ENCODE measurements around the gene PLA2G12B.

The PLA2G12B gene

DNA sequence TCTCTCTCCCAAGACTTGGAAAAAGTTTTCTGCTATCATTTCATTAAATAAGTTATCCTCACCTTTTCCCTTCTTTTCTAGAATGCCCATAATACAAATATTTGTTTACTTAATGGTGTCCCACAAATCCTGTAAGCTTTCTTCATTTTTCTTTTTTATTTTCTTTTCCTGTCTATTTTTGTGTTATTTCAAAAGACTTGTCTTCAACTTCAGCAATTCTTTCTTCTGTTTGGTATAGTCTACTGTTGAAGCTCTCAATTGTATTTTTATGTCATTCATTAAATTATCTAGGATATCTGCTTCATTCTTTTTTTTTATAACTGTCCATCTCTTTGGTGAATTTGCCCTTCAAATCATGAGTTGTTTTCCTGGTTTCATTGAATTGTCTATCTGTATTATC lies 25.1 kb upstream of the PLA2G12B start:
- Histone ChIP-seq H3K27ac (ENCODE audit: low read length) (no peak overlapping the region), H3K4me3 (ENCODE audit: low read length) (no peak overlapping the region), H3K27me3 (ENCODE audit: control insufficient read depth, insufficient read depth, low read length) (no peaks in the 10 kb centered on the region), H3K9me3 (ENCODE audit: control insufficient read depth, insufficient read depth, low read length) (no peaks in the 10 kb centered on the region), H3K36me3 (ENCODE audit: control insufficient read depth, insufficient read depth, low read length) (no peaks in the 10 kb centered on the region), H3K4me1 (ENCODE audit: control insufficient read depth, insufficient read depth, low read length) (no peaks in the 10 kb centered on the region)
- DNase-seq (ENCODE audit: low read depth, low spot score): no peak

DNA sequence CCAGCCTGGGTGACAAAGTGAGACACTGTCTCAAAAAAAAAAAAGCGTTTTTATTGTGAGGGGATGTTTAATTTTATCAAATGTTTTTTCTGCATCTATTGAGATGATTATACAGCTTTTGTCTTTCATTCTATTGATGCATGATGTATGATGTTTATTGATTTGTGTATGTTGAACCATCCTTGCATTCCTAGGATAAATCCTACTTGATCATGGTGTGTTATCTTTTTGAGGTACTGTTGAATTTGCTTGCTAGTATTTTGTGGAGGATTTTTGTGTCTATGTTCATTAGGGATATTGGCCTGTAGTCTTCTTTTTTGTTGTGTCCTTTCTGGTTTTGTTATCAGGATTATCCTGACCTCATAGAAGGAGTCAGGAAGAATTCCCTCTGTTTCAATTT lies 22.3 kb upstream of the PLA2G12B start:
- WGBS (ENCODE audit: insufficient coverage, insufficient read length): no CpG with 5 or more reads among the region's 1 CpG
- Histone ChIP-seq H3K27ac (ENCODE audit: low read length) (no peak overlapping the region), H3K9me3 (ENCODE audit: control insufficient read depth, insufficient read depth, low read length) (no peaks in the 10 kb centered on the region)

GRCh38 chr10:72956001-72956400 lies 1.4 kb upstream of the PLA2G12B start:
- no peaks in the 10 kb centered on the region for H3K9me3 ChIP-seq (ENCODE audit: control insufficient read depth, insufficient read depth, low read length)
- H3K27me3 ChIP-seq (ENCODE audit: control insufficient read depth, insufficient read depth, low read length): no peaks in the 10 kb centered on the region
- H3K4me3 ChIP-seq (ENCODE audit: low read length): no peak overlapping the region
- no peak overlapping the region for H3K27ac ChIP-seq (ENCODE audit: low read length)
- DNase-seq (ENCODE audit: low read depth, low spot score): no peak
- no peaks in the 10 kb centered on the region for H3K36me3 ChIP-seq (ENCODE audit: control insufficient read depth, insufficient read depth, low read length)
- peaks cover 4% of the 10 kb centered on the region; the same call in 1 of the 2 replicates for H3K4me1 ChIP-seq (ENCODE audit: control insufficient read depth, insufficient read depth, low read length)

More for the DNA sequence above, 22.3 kb upstream of the PLA2G12B start:
- no peak overlapping the region for H3K4me3 ChIP-seq (ENCODE audit: low read length)
- no peaks in the 10 kb centered on the region for H3K27me3 ChIP-seq (ENCODE audit: control insufficient read depth, insufficient read depth, low read length)
- no peaks in the 10 kb centered on the region for H3K4me1 ChIP-seq (ENCODE audit: control insufficient read depth, insufficient read depth, low read length)
- no peaks in the 10 kb centered on the region for H3K36me3 ChIP-seq (ENCODE audit: control insufficient read depth, insufficient read depth, low read length)
- no peak for DNase-seq (ENCODE audit: low read depth, low spot score)

GRCh38 chr10:72954230-72954595 lies 393 bp downstream of the PLA2G12B start:
- H3K36me3 ChIP-seq (ENCODE audit: control insufficient read depth, insufficient read depth, low read length): no peaks in the 10 kb centered on the region
- H3K4me3 ChIP-seq (ENCODE audit: low read length): no peak overlapping the region
- peaks cover 4% of the 10 kb centered on the region; the same call in 1 of the 2 replicates for H3K4me1 ChIP-seq (ENCODE audit: control insufficient read depth, insufficient read depth, low read length)
- no peak for DNase-seq (ENCODE audit: low read depth, low spot score)
- H3K9me3 ChIP-seq (ENCODE audit: control insufficient read depth, insufficient read depth, low read length): no peaks in the 10 kb centered on the region
- no CpG with 5 or more reads among the region's 8 CpGs for WGBS (ENCODE audit: insufficient coverage, insufficient read length)
- no peak overlapping the region for H3K27ac ChIP-seq (ENCODE audit: low read length)
- H3K27me3 ChIP-seq (ENCODE audit: control insufficient read depth, insufficient read depth, low read length): no peaks in the 10 kb centered on the region

DNA sequence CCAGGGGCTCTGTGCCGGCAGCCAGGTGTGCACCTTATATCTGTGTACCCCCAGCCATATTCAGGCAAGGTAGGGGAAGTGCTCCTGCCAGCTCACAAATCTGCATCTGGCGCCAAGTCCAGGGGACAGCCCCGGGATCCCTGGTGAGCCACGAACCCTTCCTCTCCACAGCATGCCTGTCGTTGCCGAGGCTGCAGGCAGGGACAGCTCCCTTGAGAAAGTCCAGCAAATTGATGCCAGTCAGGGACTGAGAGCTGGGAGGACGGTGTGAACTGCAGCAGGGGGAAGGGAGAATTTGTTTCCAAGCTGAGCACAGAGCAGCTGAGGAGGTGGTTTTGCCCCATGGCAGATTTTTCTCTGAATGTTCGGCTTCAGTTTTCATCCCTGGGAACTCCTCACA lies 919 bp downstream of the PLA2G12B start:
- Histone ChIP-seq H3K4me3 (ENCODE audit: low read length) (no peak overlapping the region), H3K9me3 (ENCODE audit: control insufficient read depth, insufficient read depth, low read length) (no peaks in the 10 kb centered on the region)
- DNase-seq (ENCODE audit: low read depth, low spot score): no peak

GRCh38 chr10:72952642-72953158 lies 1.9 kb downstream of the PLA2G12B start:
- DNase-seq (ENCODE audit: low read depth, low spot score): no peak
- H3K4me3 ChIP-seq (ENCODE audit: low read length): no peak overlapping the region
- H3K27ac ChIP-seq (ENCODE audit: low read length): no peak overlapping the region
- H3K27me3 ChIP-seq (ENCODE audit: control insufficient read depth, insufficient read depth, low read length): no peaks in the 10 kb centered on the region
- no CpG with 5 or more reads among the region's 5 CpGs for WGBS (ENCODE audit: insufficient coverage, insufficient read length)
- no peaks in the 10 kb centered on the region for H3K36me3 ChIP-seq (ENCODE audit: control insufficient read depth, insufficient read depth, low read length)
- H3K4me1 ChIP-seq (ENCODE audit: control insufficient read depth, insufficient read depth, low read length): peaks cover 4% of the 10 kb centered on the region; the same call in 1 of the 2 replicates
- H3K9me3 ChIP-seq (ENCODE audit: control insufficient read depth, insufficient read depth, low read length): no peaks in the 10 kb centered on the region

More for the DNA sequence above, 919 bp downstream of the PLA2G12B start:
- Histone ChIP-seq H3K27ac (ENCODE audit: low read length) (no peak overlapping the region), H3K36me3 (ENCODE audit: control insufficient read depth, insufficient read depth, low read length) (no peaks in the 10 kb centered on the region), H3K4me1 (ENCODE audit: control insufficient read depth, insufficient read depth, low read length) (peaks cover 4% of the 10 kb centered on the region; the same call in 1 of the 2 replicates), H3K27me3 (ENCODE audit: control insufficient read depth, insufficient read depth, low read length) (no peaks in the 10 kb centered on the region)
- no CpG with 5 or more reads among the region's 8 CpGs for WGBS (ENCODE audit: insufficient coverage, insufficient read length)

GRCh38 chr10:72952189-72952588 lies 2.4 kb downstream of the PLA2G12B start:
- Histone ChIP-seq H3K4me3 (ENCODE audit: low read length) (no peak overlapping the region), H3K9me3 (ENCODE audit: control insufficient read depth, insufficient read depth, low read length) (no peaks in the 10 kb centered on the region), H3K27me3 (ENCODE audit: control insufficient read depth, insufficient read depth, low read length) (no peaks in the 10 kb centered on the region), H3K36me3 (ENCODE audit: control insufficient read depth, insufficient read depth, low read length) (no peaks in the 10 kb centered on the region), H3K4me1 (ENCODE audit: control insufficient read depth, insufficient read depth, low read length) (peaks cover 4% of the 10 kb centered on the region; the same call in 1 of the 2 replicates), H3K27ac (ENCODE audit: low read length) (no peak overlapping the region)
- no peak for DNase-seq (ENCODE audit: low read depth, low spot score)
- no CpG with 5 or more reads among the region's 6 CpGs for WGBS (ENCODE audit: insufficient coverage, insufficient read length)

DNA sequence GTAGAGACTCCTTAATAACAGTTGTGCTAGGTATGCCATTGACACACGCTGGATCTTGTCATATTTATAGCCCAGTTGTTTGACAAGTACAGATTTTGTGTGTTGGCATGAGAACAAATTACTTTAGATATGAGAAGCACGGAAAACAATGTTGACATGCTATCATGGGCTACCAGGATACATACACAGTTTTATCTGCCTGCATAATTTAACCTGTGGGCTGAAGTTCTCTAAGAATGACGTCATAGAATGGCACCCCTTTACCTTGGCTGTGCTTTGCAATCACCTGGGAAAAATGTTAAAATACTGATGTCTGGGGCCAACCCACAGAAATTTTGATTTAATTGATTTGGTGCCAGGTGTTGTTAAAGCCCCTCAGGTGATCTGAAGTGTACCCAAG lies 2.8 kb downstream of the PLA2G12B start:
- Histone ChIP-seq H3K27ac (ENCODE audit: low read length) (no peak overlapping the region), H3K27me3 (ENCODE audit: control insufficient read depth, insufficient read depth, low read length) (no peaks in the 10 kb centered on the region), H3K36me3 (ENCODE audit: control insufficient read depth, insufficient read depth, low read length) (no peaks in the 10 kb centered on the region), H3K9me3 (ENCODE audit: control insufficient read depth, insufficient read depth, low read length) (no peaks in the 10 kb centered on the region), H3K4me1 (ENCODE audit: control insufficient read depth, insufficient read depth, low read length) (peaks cover 4% of the 10 kb centered on the region; the same call in 1 of the 2 replicates), H3K4me3 (ENCODE audit: low read length) (no peak overlapping the region)
- no CpG with 5 or more reads among the region's 3 CpGs for WGBS (ENCODE audit: insufficient coverage, insufficient read length)
- no peak for DNase-seq (ENCODE audit: low read depth, low spot score)

- Histone ChIP-seq H3K4me1 (ENCODE audit: control insufficient read depth, insufficient read depth, low read length) (peaks cover 2% of the 10 kb centered on the region; the same call in 1 of the 2 replicates), H3K27ac (ENCODE audit: low read length) (no peak overlapping the region), H3K4me3 (ENCODE audit: low read length) (no peak overlapping the region), H3K9me3 (ENCODE audit: control insufficient read depth, insufficient read depth, low read length) (no peaks in the 10 kb centered on the region), H3K36me3 (ENCODE audit: control insufficient read depth, insufficient read depth, low read length) (no peaks in the 10 kb centered on the region), H3K27me3 (ENCODE audit: control insufficient read depth, insufficient read depth, low read length) (no peaks in the 10 kb centered on the region)
- DNase-seq (ENCODE audit: low read depth, low spot score): no peak
- WGBS (ENCODE audit: insufficient coverage, insufficient read length): no CpG with 5 or more reads among the region's 6 CpGs
Measured at GRCh38 chr10:72948762-72949161, 5.8 kb downstream of the PLA2G12B start.

GRCh38 chr10:72946963-72947362 lies 7.6 kb downstream of the PLA2G12B start:
- Histone ChIP-seq H3K36me3 (ENCODE audit: control insufficient read depth, insufficient read depth, low read length) (no peaks in the 10 kb centered on the region), H3K27ac (ENCODE audit: low read length) (no peak overlapping the region), H3K4me1 (ENCODE audit: control insufficient read depth, insufficient read depth, low read length) (no peaks in the 10 kb centered on the region), H3K27me3 (ENCODE audit: control insufficient read depth, insufficient read depth, low read length) (no peaks in the 10 kb centered on the region), H3K9me3 (ENCODE audit: control insufficient read depth, insufficient read depth, low read length) (no peaks in the 10 kb centered on the region), H3K4me3 (ENCODE audit: low read length) (no peak overlapping the region)
- no CpG with 5 or more reads among the region's 1 CpG for WGBS (ENCODE audit: insufficient coverage, insufficient read length)
- no peak for DNase-seq (ENCODE audit: low read depth, low spot score)

DNA sequence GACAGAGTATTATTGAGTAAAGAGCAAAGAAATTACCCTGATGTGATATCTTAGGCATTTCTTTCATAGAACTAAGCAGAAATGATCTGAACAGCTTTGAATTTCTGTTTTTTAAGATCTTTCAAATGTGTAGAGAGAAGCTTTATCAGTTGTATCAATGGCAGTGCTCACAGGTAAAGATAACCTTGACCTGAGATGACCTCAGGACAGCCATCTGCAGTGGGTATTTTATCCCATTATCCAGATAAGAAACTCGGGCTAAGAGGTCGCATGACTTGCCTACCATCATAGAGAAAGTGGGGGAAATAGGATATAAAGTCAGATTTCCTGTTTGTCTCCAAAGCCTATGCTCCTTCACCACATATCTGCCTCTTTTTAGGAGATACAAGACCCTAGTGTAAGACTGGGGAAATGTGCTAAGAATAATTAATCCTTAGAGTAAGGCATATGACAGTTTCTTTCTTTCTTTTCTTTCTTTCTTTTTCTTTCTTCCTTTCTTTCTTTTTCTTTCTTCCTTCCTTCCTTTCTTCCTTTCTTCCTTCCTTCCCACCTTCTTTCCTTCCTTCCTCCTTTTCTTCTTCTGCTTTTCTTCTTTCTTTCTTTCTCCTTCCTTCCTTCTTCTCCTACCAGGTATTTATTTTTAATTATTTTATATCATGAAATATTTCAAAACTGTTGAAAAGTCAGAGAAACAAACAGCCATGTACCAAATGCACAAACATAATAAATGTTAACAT lies 10.9 kb downstream of the PLA2G12B start:
- no peaks in the 10 kb centered on the region for H3K4me1 ChIP-seq (ENCODE audit: control insufficient read depth, insufficient read depth, low read length)
- no peak for DNase-seq (ENCODE audit: low read depth, low spot score)
- no CpG with 5 or more reads among the region's 2 CpGs for WGBS (ENCODE audit: insufficient coverage, insufficient read length)

More for the DNA sequence above, 10.9 kb downstream of the PLA2G12B start:
- Histone ChIP-seq H3K27ac (ENCODE audit: low read length) (no peak overlapping the region), H3K27me3 (ENCODE audit: control insufficient read depth, insufficient read depth, low read length) (no peaks in the 10 kb centered on the region), H3K9me3 (ENCODE audit: control insufficient read depth, insufficient read depth, low read length) (no peaks in the 10 kb centered on the region), H3K4me3 (ENCODE audit: low read length) (no peak overlapping the region), H3K36me3 (ENCODE audit: control insufficient read depth, insufficient read depth, low read length) (no peaks in the 10 kb centered on the region)
